Thyroid gland (tissue), 4 donors: ENCODE results near the gene DLL1.

Experiments used
- CTCF ChIP-seq, 6 experiments: fragments of 200-600 bp in 3 of 6; fragments of 450-650 bp in 3 of 6; sonication (generic) in 3 of 6; IDR thresholded peaks; one replicate each; pipeline ENCODE4 v1.5.1; 2016 to 2019; ENCODE audit warnings: antibody characterized with exemption in 6 of 6, mild to moderate bottlenecking in 2 of 6, inconsistent platforms in 1 of 6, moderate library complexity in 1 of 6
- POLR2A ChIP-seq, 2 donors: fragments of 450-650 bp; IDR thresholded peaks; one replicate each; pipeline ENCODE4 v1.6.1; 2017; ENCODE audit warnings: antibody characterized with exemption in 2 of 2, mild to moderate bottlenecking in 2 of 2, moderate library complexity in 1 of 2

- TF ChIP-seq CTCF (IDR thresholded peaks at IDR 0.05) (no peak), POLR2A (IDR thresholded peaks at IDR 0.05) (no peak)
Measured at GRCh38 chr6:170251776-170252571, 38.9 kb downstream of the DLL1 start.
